GM21515 (cell line): Measurements from ENCODE around the gene SCRN2.

ENCODE experiments used
- ATAC-seq: cut with Tn5 transposase; IDR thresholded peaks from one replicate; pipeline ENCODE4 v1.9.1; 2021; ENCODE audit not compliant: unreplicated experiment

The SCRN2 gene

DNA sequence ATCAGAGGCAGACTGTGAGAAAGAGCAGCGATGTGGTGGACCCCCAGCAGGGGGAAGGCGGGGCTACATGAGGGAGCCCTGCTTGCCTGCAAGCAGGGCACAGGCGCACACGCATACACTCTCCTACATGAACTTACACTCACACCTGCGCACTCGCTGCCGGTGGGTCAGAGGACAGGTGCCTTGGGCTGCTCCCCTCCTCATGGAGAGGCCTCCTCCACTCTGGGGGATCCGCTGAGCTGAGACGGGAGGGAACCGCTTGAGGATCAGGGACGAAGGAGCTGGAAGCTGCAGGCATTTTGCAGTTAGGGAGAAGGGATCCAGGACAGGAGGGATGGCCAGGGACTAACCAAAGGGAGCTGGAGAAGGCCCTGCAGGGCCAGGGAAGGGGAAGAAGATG is 33.7 kb downstream of the SCRN2 start:
- no peak for ATAC-seq

DNA sequence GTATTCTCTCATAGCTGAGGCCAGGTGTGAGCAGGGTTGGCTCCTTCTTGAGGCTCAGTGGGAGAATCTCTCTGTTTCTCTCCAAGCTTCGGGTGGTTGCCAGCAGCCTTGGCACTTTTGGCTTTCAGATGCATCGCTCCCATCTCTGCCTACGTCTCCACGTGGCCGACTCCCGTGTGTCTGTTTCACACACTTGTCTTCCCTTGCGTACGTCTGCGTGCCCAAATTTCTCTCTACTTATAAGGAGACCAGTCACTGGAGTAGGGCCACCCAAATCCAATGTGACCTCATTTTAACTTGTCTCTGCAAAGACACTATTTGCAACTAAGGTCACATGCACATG is 34.2 kb downstream of the SCRN2 start:
- no peak for ATAC-seq

DNA sequence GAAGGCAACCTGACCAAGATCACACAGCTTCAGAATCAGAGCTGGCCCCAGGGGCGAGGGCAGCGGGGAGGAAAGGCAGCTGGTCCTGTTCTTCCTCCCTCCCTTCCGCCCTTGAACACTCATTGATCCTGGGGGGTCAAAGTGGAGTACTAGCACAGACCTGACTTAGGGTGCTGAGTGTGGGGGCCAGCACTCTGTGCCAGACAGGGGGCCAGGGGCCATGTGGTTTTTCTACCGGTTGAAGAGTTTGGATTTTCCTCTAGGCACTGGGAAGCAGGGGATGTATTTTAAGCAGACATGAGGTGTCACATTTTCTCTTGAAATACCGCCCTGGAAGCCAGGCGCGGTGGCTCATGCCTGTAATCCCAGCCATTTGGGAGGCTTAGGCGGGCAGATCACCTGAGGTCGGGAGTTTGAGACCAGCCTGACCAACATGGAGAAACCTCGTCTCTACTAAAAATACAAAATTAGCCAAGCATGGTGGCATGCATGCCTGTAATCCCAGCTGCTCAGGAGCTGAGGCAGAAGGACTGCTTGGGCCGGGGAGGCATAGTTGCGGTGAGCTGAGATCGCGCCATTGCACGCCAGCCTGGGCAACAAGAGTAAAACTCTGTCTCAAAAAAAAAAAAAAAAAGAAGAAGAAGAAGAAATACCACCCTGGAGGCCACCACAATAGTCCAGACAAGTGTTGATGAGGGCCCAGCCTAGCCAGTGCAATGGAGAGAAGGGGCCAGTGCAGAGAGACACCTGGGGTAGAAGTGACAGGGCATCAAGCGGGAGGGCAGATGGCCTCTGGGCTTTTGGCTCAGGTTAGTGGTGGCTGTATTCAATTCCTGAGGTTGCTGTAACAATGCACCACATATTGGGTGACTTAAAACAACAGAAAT is 34.8 kb downstream of the SCRN2 start:
- ATAC-seq = no peak

DNA sequence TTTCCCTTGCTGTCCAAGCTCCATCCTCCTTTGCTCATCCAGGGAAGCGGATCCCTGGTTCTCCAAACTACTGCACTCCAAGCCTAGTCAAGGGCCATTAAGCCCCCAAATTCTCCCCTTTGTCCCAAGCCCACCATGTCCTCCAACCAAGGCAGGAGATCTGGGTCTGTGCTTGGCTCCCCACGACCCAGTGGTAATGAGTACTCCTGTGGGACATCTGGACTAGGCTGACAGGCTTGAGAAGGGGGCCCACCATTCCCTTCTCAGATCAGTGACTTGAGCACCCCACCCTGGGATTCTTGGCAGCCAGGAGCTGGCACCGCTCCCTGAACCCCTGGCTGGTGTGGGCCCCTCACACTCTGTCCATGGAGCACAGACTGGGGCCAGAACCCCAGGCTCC is 36.6 kb downstream of the SCRN2 start:
- ATAC-seq = no peak

DNA sequence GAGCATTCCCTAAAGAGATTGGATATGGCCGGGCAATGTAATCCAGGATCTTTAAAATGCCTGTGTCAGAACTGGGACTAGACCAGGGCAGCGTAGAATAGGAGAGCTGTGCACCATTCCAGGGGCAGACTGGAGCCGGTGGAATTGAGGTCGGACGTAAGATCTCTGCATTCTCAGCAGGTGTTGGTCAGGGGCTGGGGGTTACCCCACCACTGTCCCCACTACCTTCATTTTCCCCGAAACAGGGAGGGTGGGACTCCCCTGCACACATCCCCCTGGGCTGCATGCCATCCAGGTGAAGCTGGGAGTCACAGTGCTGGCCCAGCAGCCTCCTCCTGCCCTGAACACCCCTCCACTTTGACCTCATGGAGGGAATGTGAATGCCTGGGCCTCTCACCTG is 37.3 kb downstream of the SCRN2 start:
- no peak for ATAC-seq

DNA sequence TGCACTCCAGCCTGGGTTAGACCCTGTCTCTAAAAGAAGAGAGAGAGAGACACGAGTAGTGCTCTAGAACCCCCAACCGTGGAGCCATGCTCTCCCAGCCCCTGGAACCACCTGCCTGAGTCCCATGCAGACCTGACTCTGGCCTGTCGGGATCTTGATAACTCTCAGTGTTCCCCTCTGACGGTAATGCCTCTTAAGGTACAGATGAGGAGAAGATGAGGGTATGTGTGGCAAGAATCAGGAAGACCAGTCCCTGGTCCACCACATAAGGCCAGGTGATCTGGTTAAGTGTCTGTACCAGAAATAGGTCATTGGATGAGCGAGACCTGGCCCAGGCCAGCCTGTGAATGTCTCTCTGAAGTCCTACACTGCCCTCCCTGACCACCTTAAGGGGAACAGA is 37.9 kb downstream of the SCRN2 start:
- no peak for ATAC-seq

DNA sequence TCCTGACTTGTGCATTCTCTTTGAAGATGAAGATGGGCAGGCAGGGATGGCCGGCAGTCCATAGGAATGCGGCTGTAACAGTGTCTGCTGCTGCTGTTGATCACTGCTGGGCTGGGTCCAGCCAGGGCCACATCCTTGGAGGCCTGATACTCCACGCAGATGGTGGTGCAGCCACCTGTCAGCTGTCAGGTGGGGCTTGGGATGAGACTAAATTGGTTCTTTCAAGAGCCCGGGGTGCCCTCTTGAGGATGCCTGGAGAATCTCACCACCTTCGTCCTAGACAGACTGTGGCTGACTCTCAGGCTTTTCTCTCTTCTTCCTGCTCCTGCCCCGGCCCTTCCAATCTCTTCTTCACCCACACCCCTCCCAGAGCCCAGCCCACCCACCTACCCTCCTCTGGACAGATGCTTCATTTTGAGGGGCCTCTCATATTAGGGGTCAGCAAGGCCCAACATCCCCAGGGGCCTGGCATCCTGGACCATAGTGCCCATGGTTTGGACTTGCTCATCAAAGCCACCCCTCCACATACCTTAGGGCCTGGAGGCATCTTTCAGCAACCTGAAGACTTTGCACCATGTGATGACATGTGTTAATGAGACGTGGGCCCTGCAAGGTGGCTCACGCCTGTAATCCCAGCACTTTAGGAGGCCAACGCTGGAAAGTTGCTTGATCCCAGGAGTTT is 38.6 kb downstream of the SCRN2 start:
- ATAC-seq = no peak

DNA sequence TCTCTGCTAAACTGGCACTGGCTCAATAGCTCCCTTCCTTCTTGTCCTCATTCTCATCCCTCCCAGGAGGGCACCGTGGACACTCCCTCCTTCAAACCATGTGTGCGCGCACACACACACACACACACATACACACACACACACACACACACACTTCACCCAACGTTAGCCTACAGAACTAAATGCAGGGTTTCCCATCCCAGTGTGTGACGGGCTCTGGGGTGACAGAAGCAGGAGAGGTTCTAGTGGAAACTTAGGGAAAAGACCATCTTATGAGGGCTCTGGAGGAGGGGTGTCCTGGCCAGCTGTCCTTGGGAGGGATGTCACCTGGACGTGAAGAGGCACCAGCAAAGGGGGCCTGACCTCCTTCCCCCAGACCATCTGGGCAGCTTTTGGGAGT is 39.2 kb downstream of the SCRN2 start:
- no peak for ATAC-seq

DNA sequence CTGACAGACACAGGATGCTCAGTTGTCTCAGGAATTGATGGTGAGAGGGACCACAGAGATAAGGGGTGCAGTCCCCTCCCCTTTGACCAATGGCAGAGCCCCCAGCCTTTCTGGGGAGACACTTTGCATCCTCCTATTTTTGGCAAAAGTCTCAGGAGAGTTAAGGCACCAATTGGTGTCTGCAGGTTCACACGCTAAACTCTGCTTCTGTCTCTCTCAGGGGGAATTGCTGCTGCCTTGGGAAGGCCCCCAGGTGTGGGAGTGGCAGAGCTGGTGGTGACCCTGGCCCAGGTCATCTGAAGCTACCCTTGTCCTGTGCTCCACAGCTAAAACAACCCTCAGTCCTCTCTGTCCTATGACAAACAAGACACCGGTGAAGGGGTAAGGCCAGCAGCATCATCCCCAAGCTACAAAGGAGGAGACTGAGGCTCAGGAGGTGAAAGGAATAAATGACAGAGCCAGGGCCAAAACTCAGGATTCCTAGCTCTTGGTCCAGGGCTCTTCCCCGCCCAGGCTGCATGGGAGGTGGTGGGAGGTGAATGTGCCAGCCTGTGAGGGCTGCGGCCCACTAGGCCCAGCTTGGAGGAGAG is 39.8 kb downstream of the SCRN2 start:
- ATAC-seq = no peak

DNA sequence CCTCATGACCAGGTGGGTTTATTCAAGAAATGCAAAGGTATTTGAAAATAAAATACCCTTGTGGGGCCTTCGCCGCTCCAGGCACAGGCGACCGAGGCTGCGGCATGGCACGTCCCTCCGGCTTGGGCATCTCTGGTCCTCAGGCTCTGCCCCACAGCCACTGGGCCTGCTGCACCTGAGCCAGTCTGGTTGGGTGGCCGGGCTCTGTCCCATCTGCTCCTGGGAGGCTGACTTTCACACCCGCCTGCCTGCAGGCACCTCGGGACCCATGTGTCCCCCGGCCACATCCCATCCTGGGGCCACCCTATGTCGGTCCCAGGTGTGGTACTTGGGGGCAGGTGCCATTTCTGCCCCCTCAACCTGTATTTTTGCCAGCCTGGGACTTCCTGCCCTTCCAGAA is 40.4 kb downstream of the SCRN2 start:
- ATAC-seq = no peak

DNA sequence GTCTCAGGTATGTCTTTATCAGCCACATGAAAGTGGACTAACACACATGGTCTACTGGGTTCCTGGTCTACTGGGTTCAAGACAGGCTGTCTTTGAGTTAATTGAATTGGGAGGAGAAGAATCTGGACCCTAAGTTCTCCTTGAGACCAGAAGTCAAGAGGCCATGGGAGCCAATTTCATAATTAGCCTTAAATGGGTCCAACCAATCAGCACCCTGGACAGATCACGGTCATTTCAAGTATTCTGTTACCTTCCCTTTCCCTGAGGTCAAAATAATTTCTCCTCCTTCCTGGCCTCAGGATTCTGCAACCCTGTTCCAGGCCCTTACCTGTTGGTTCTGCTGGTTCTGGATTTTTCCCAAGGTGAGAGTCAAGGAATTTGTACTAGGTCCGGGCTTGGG is 43.3 kb downstream of the SCRN2 start:
- ATAC-seq = no peak

DNA sequence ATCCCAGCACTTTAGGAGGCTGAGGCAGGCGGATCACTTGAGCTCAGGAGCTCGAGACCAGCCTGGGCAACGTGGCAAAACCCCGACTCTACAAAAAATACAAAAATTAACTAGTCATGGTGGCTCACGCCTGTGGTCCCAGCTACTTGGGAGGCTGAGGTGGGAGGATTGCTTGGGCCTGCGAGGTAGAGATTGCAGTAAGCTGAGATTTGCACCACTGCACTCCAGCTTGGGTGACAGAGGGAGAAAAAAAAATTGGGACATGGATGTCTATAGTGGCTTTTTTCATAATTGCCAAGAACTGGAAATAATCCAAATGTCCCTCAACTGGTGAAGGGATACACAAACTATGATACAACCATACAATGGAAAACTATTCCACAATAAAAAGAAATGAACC is 48.1 kb downstream of the SCRN2 start:
- no peak for ATAC-seq

DNA sequence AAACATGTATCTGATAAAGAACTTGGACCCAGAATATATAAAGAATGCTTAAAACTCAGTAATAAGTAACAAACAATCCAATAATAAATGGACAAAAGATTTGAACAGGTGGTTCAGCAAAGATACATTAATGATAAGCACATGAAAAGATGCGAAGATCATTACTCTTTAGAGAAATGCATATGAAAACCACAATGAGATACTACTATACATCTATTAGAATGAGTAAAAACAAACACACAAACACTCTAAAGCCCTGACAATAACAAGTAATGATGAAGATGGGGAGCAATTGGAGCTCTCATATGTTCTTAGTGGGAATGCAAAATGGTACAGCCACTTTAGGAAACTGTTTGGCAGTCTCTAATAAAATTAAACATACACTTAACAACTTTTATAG is 48.6 kb downstream of the SCRN2 start:
- no peak for ATAC-seq

DNA sequence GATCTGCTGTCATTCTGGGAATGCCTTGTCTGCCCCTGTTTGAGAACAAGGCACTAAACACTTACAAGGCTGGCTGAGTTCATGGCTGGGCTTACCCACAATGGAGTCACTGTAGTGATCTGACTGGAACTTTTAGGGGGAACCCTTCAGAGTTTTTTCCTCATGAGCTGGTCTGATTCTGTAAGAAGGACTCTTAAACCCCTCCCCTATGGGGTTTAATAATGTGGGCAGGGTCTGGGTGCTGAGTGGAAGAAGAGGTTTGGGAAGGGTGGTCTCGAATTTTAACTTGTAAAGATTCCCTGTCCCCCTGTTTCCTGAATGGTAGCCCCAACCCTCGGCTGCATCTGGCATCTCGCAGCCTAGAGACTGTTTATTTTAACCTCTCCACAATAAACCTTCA is 50.0 kb downstream of the SCRN2 start:
- no peak for ATAC-seq

DNA sequence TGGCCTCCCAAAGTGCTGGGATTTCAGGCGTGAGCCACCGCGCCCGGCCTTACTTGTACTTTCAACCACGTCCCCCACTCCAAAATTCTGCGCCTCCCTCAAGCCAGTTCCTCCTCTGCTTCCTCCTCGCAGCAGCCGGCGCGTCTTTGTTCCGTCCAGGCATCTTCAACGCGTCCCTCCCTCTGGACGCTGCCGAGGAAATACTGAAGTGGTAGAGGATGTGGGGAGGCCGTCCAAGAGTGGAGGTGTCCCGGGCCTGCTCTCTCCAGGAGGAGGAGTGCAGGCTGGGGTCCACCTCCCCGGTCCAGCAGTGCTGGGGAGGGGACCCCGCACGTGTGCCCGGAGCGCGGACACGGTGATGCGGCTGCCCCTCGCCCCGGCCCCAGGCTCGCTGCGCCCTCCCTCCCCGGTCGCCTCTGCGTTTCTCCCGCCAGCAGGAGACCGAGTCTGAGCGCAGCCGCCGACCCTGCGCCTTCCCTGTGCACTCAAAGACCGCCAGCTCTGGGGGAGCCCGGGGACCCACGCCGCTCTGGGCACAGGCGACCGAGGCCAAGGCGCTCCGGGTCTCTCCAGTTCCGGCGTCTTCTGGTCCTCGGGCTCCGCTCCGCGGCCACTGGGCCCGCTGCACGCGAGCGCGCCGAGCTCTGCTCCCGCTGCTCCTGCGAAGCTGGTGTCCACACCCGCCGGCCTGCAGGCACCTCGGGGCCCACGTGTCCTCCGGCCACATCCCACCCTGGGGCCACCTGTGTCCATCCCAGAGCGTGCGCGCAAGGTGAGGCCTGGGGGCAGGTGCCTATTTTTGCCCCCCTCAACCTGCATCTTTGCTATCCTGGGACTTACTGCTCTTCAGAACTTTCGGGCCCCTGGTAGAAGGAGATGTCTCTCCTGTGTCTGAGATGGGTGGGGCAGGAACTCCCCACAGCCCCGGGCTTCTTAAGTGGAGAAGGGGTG is 51.2 kb downstream of the SCRN2 start:
- ATAC-seq = no peak
